ENCODE data around the gene CCDC177.

- TF ChIP-seq, protein P1, sequence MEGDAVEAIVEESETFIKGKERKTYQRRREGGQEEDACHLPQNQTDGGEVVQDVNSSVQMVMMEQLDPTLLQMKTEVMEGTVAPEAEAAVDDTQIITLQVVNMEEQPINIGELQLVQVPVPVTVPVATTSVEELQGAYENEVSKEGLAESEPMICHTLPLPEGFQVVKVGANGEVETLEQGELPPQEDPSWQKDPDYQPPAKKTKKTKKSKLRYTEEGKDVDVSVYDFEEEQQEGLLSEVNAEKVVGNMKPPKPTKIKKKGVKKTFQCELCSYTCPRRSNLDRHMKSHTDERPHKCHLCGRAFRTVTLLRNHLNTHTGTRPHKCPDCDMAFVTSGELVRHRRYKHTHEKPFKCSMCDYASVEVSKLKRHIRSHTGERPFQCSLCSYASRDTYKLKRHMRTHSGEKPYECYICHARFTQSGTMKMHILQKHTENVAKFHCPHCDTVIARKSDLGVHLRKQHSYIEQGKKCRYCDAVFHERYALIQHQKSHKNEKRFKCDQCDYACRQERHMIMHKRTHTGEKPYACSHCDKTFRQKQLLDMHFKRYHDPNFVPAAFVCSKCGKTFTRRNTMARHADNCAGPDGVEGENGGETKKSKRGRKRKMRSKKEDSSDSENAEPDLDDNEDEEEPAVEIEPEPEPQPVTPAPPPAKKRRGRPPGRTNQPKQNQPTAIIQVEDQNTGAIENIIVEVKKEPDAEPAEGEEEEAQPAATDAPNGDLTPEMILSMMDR (IDR thresholded peaks at IDR 0.05; ENCODE audit: poor library complexity, severe bottlenecking), result no peak
- TF ChIP-seq EZH2 (IDR thresholded peaks at IDR 0.05; ENCODE audit: borderline replicate concordance, insufficient read depth, low read length, poor library complexity, severe bottlenecking) (no peak), SMC3 (conservative IDR thresholded peaks at IDR 0.05; ENCODE audit: poor library complexity) (no peak), POLR2AphosphoS5 (IDR thresholded peaks at IDR 0.05) (no peak), REST (IDR thresholded peaks at IDR 0.05; ENCODE audit: borderline replicate concordance) (no peak), MXI1 (conservative IDR thresholded peaks at IDR 0.05; ENCODE audit: poor library complexity, severe bottlenecking) (no peak)
These were observed 4.8 kb downstream of the CCDC177 start for GRCh38 chr14:69569859-69570258.
